GM20431 (cell line): ENCODE results near the gene MYOCD.

Experiments used
- in situ Hi-C: fragments of 300-500 bp; cut with MseI, MboI; formaldehyde crosslinking; loops from one replicate; pipeline ENCODE4 v1.15.0; 2020; ENCODE audit warnings: low sequenced_read_pairs; ENCODE audit not compliant: unreplicated experiment

The MYOCD gene

GRCh38 chr17:12691173-12691572, 25.5 kb downstream of the MYOCD start:
- in situ Hi-C loops = no loop called here

GRCh38 chr17:12693640-12694039, 27.9 kb downstream of the MYOCD start:
- in situ Hi-C loops = no loop called here

- in situ Hi-C loops = no loop called here
Measured at GRCh38 chr17:12706070-12706469, 40.4 kb downstream of the MYOCD start.

GRCh38 chr17:12709063-12709462, 43.4 kb downstream of the MYOCD start:
- in situ Hi-C loops = no loop called here

- in situ Hi-C loops = no loop called here
Measured at GRCh38 chr17:12712415-12712814, 46.7 kb downstream of the MYOCD start.

- in situ Hi-C loops = no loop called here
Measured at GRCh38 chr17:12712941-12713340, 47.3 kb downstream of the MYOCD start.

GRCh38 chr17:12719948-12720347, 54.3 kb downstream of the MYOCD start:
- in situ Hi-C loops = no loop called here

- in situ Hi-C loops = no loop called here
Measured at GRCh38 chr17:12721581-12721980, 55.9 kb downstream of the MYOCD start.

- in situ Hi-C loops = no loop called here
Measured at GRCh38 chr17:12722282-12722681, 56.6 kb downstream of the MYOCD start.

GRCh38 chr17:12726131-12726530, 60.4 kb downstream of the MYOCD start:
- in situ Hi-C loops = no loop called here

- in situ Hi-C loops = no loop called here
Measured at GRCh38 chr17:12727076-12727760, 61.5 kb downstream of the MYOCD start.

- in situ Hi-C loops = no loop called here
Measured at GRCh38 chr17:12727881-12728280, 62.2 kb downstream of the MYOCD start.

- in situ Hi-C loops = no loop called here
Measured at GRCh38 chr17:12729086-12729485, 63.4 kb downstream of the MYOCD start.

- in situ Hi-C loops = no loop called here
Measured at GRCh38 chr17:12730421-12730820, 64.7 kb downstream of the MYOCD start.

GRCh38 chr17:12730931-12731521, 65.3 kb downstream of the MYOCD start:
- in situ Hi-C loops = no loop called here

- in situ Hi-C loops = no loop called here
Measured at GRCh38 chr17:12731839-12732238, 66.1 kb downstream of the MYOCD start.

GRCh38 chr17:12732366-12732765, 66.7 kb downstream of the MYOCD start:
- in situ Hi-C loops = no loop called here

GRCh38 chr17:12734926-12735325, 69.2 kb downstream of the MYOCD start:
- in situ Hi-C loops = no loop called here

- in situ Hi-C loops = no loop called here
Measured at GRCh38 chr17:12735517-12735916, 69.8 kb downstream of the MYOCD start.

GRCh38 chr17:12736526-12736925, 70.8 kb downstream of the MYOCD start:
- in situ Hi-C loops = no loop called here

GRCh38 chr17:12737740-12738469, 72.2 kb downstream of the MYOCD start:
- in situ Hi-C loops = no loop called here
